Testis (tissue), 3 donors: Measurements from ENCODE around the gene ALDH16A1. TPM values are rescaled to one million over a fixed set of nuclear protein-coding genes. Genes with fewer than 3 reads are reported as not detected.

Experiments used
- DNase-seq: peaks from one replicate; pipeline ENCODE4 v3.0.0-alpha.2; 2019
- H3K27ac ChIP-seq, 2 donors: fragments of 200-600 bp; sonication (generic); one replicate each; pipeline ENCODE4 v1.5.1; 2019
- H3K27me3 ChIP-seq: fragments of 200-600 bp; sonication (generic); one replicate; pipeline ENCODE4 v1.5.1; 2019
- H3K36me3 ChIP-seq: fragments of 200-600 bp; sonication (generic); one replicate; pipeline ENCODE4 v1.5.1; 2017; ENCODE audit warnings: low read depth; ENCODE audit errors: missing control alignments
- H3K4me1 ChIP-seq: fragments of 200-600 bp; sonication (generic); one replicate; pipeline ENCODE4 v1.5.1; 2019
- H3K4me3 ChIP-seq, 2 donors: fragments of 200-600 bp; sonication (generic); one replicate each; pipeline ENCODE4 v1.5.1; 2017 to 2019
- H3K9me3 ChIP-seq: fragments of 200-600 bp; sonication (generic); one replicate; pipeline ENCODE4 v1.5.1; 2017
- POLR2A ChIP-seq: fragments of 450-650 bp; IDR thresholded peaks from one replicate; pipeline ENCODE4 v1.6.1; 2017; ENCODE audit warnings: antibody characterized with exemption, mild to moderate bottlenecking, moderate library complexity
- WGBS, 2 donors: methylation state at CpG; one replicate each; pipeline ENCODE4 v1.1.5; 2018; 5-methylcytosine and 5-hydroxymethylcytosine counted together
- intact Hi-C: fragments of 100-400 bp; cut with DNase I; formaldehyde crosslinking; loops from one replicate; pipeline ENCODE4 v1.15.1; 2023; ENCODE audit warnings: low total_unique reads
- polyA plus RNA-seq: library from polyadenylated mRNA; stranded (reverse); fragments of 350-450 nt; fragmentation: Illumina TruSeq; extraction: RNeasy Lipid Tissue Mini Kit (QIAGEN cat#74804); gene quantifications from one replicate; pipeline ENCODE4 v1.2.3, GENCODE V29; 2014; ENCODE audit warnings: low read depth, low replicate concordance; ENCODE audit not compliant: insufficient read depth
- total RNA-seq, 2 donors: library from RNA; depleted of rRNA; stranded (reverse); fragments of >200 nt; gene quantifications; one replicate each; pipeline ENCODE4 v1.2.3, GENCODE V29; 2016
- TF ChIP-seq, protein P1 (sequence below), 3 experiments: fragments of 450-650 bp in 2 of 3; fragments of 200-600 bp in 1 of 3; sonication (generic) in 1 of 3; IDR thresholded peaks; one replicate each; pipeline ENCODE4 v1.5.1; 2016 to 2019; ENCODE audit warnings: antibody characterized with exemption in 3 of 3, mild to moderate bottlenecking in 2 of 3, moderate library complexity in 1 of 3

The ALDH16A1 gene
- total and polyA plus RNA-seq, 3 donors from 2014 or later = 8.5 to 24.7 (median 22.4) TPM

DNA sequence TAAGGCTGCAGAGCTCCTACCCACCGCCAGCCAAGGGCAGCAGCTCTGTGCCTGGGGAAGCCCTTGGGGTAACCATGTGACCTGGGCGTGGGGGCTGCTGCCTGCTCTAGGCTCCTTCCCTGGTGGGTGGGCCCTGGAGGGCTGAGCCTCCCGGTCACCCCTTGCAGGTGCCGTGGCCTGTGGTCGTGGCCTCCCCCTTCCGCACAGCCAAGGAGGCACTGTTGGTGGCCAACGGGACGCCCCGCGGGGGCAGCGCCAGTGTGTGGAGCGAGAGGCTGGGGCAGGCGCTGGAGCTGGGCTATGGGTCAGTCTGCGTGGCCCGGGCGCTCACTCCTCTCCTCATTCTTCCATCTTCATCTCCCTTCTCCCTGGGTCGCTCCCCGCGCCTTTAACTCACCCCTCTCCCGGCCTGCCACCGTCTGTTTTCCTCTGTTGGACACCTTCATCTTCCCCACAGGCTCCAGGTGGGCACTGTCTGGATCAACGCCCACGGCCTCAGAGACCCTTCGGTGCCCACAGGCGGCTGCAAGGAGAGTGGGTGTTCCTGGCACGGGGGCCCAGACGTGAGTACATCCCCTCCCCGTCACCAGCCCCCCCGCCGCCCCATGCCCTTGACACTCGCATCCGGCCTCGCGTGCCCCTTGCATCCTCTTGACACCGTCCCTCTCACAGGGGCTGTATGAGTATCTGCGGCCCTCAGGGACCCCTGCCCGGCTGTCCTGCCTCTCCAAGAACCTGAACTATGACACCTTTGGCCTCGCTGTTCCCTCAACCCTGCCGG is 11.1 kb downstream of the ALDH16A1 start:
- 92 to 93% methylated on average over 38 to 39 of the region's 39 CpGs for WGBS, 2 donors
- H3K4me1 ChIP-seq = peaks cover 3% of the 10 kb centered on the region
- no peaks in the 10 kb centered on the region for H3K36me3 ChIP-seq
- no peaks in the 10 kb centered on the region for H3K9me3 ChIP-seq
- H3K27me3 ChIP-seq = no peaks in the 10 kb centered on the region
- no peak overlapping the region for H3K4me3 ChIP-seq
- no peak for DNase-seq
- TF ChIP-seq, protein P1, sequence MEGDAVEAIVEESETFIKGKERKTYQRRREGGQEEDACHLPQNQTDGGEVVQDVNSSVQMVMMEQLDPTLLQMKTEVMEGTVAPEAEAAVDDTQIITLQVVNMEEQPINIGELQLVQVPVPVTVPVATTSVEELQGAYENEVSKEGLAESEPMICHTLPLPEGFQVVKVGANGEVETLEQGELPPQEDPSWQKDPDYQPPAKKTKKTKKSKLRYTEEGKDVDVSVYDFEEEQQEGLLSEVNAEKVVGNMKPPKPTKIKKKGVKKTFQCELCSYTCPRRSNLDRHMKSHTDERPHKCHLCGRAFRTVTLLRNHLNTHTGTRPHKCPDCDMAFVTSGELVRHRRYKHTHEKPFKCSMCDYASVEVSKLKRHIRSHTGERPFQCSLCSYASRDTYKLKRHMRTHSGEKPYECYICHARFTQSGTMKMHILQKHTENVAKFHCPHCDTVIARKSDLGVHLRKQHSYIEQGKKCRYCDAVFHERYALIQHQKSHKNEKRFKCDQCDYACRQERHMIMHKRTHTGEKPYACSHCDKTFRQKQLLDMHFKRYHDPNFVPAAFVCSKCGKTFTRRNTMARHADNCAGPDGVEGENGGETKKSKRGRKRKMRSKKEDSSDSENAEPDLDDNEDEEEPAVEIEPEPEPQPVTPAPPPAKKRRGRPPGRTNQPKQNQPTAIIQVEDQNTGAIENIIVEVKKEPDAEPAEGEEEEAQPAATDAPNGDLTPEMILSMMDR (IDR thresholded peaks at IDR 0.05) = no peak
- TF ChIP-seq POLR2A = no peak
- intact Hi-C loops = no loop called here
- H3K27ac ChIP-seq = no peak overlapping the region

DNA sequence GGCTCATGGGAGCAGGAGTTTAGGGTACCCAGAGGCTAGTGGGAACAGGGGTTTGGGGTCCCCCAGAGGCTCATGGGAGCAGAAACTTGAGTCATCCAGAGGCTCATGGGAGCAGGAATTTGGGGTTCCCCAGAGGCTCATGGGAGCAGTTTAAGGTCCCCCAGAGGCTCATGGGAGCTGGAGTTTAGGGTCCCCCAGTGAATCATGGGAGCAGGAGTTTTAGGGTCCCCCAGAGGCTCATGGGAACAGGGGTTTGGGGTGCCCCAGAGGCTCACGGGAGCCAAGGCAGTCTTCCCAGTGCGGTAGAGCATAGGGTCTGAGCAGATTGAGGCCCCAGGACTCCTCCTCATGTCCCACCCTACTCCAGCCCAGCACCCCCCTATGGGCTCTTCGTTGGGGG is 12.3 kb downstream of the ALDH16A1 start:
- intact Hi-C loops = no loop called here
- H3K4me3 ChIP-seq = no peak overlapping the region
- WGBS, 2 donors = 100% methylated on average over 3 of the region's 3 CpGs; no CpG with 5 or more reads in 1 of the 2 donors
- no peak for TF ChIP-seq POLR2A
- TF ChIP-seq, protein P1 (IDR thresholded peaks at IDR 0.05) = no peak
- H3K9me3 ChIP-seq = no peaks in the 10 kb centered on the region
- H3K27ac ChIP-seq = no peak overlapping the region
- no peaks in the 10 kb centered on the region for H3K36me3 ChIP-seq
- H3K4me1 ChIP-seq = peaks cover 13% of the 10 kb centered on the region
- H3K27me3 ChIP-seq = no peaks in the 10 kb centered on the region
- DNase-seq = no peak

DNA sequence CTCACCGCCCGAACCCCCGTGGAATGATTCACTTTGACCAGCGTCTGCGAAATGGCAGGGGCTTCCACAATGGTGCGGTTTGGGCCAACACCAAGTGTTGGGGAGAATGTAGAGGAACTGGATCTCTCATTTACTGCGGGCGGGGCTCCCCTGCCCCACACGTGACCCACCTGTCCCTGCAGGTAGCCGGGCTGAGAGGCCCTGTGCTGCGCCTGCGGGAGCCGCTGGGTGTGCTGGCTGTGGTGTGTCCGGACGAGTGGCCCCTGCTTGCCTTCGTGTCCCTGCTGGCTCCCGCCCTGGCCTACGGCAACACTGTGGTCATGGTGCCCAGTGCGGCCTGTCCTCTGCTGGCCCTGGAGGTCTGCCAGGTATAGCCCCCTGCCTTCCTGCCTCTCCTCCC is 15.2 kb downstream of the ALDH16A1 start:
- 93 to 96% methylated on average over 6 to 19 of the region's 19 CpGs for WGBS, 2 donors
- TF ChIP-seq, protein P1 (IDR thresholded peaks at IDR 0.05) = no peak
- no peak for TF ChIP-seq POLR2A
- no peaks in the 10 kb centered on the region for H3K36me3 ChIP-seq
- H3K4me1 ChIP-seq = peaks cover 13% of the 10 kb centered on the region
- H3K27ac ChIP-seq = peak overlapping the region; percentile 18 to 64
- no peaks in the 10 kb centered on the region for H3K9me3 ChIP-seq
- DNase-seq = no peak
- H3K4me3 ChIP-seq = no peak overlapping the region
- intact Hi-C loops = no loop called here
- H3K27me3 ChIP-seq = no peaks in the 10 kb centered on the region

DNA sequence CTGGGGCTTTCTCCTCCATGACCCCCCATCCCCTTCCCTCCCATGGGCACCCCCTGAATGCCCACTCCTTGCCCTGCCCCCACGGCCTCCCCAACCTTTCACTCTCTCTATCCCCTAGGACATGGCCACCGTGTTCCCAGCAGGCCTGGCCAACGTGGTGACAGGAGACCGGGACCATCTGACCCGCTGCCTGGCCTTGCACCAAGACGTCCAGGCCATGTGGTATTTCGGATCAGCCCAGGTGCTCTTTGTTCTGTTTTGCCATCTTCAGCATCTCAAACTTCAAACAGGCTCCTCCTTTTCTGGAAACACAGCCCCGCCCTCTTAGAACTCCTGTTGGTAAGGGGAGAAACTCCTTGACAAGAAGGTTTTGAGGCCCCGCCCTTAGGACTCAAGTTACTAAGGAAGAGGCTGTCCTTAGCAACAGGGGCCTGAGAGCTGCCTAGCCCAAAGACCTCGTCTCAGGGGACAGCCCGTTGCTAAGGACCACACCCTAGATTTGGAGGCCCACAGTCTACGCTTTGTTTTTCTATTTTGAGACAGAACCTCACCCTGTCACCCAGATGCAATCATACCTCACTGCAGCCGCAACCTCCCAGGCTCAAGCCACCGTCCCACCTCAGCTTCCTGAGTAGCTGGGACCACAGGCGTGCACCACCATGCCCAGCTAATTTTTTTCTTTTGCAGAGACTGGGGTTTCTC is 15.9 kb downstream of the ALDH16A1 start:
- Histone ChIP-seq H3K4me3 (no peak overlapping the region), H3K9me3 (no peaks in the 10 kb centered on the region), H3K27me3 (no peaks in the 10 kb centered on the region), H3K36me3 (no peaks in the 10 kb centered on the region), H3K4me1 (peaks cover 13% of the 10 kb centered on the region), H3K27ac (peak overlapping the region; percentile 18 to 64)
- TF ChIP-seq POLR2A = no peak
- TF ChIP-seq, protein P1 (IDR thresholded peaks at IDR 0.05) = no peak
- DNase-seq = peak; percentile 90
- intact Hi-C loops = no loop called here
- 60 to 63% methylated on average over 14 to 15 of the region's 15 CpGs for WGBS, 2 donors
